Activated naive CD8-positive, alpha-beta T cell treated with anti-CD3 and anti-CD28 coated beads, Interleukin-2, amount 10 ng/mL, durations not matched to agents 7 days and 5 days (primary cell): ENCODE results near the gene CHMP2B. TPM values are rescaled to one million over a fixed set of nuclear protein-coding genes. Genes with fewer than 3 reads are reported as not detected.
"Not testable (repeated sequence)": the region's sequence is repeated elsewhere in the genome, so short reads cannot be mapped to it uniquely, and the experiment has no call there.

ENCODE experiments used
- ATAC-seq: fragments of 150-1000 bp; cut with Tn5 transposase; one replicate; pipeline ENCODE4 v1.10.0; 2021; ENCODE audit warnings: low read depth, moderate library complexity
- POLR2A ChIA-PET: fragments of 350-600 bp; sonication (Branson Sonifier 250); formaldehyde crosslinking; loops from one replicate; lab custom pipeline; 2021; ENCODE audit warnings: antibody characterized with exemption; lab: Charles Lee
- DNase-seq: peaks from one replicate; pipeline ENCODE4 v3.0.0; 2021
- H3K27ac Mint-ChIP-seq: one replicate; pipeline ENCODE4 v1.8.0; 2022; ENCODE audit warnings: mild to moderate bottlenecking, mixed read lengths
- H3K27me3 Mint-ChIP-seq: one replicate; pipeline ENCODE4 v1.8.0; 2022; ENCODE audit warnings: mild to moderate bottlenecking, moderate library complexity, mixed read lengths
- H3K36me3 Mint-ChIP-seq: one replicate; pipeline ENCODE4 v1.8.0; 2021; ENCODE audit warnings: mild to moderate bottlenecking, mixed read lengths
- H3K4me1 Mint-ChIP-seq: one replicate; pipeline ENCODE4 v1.8.0; 2021; ENCODE audit warnings: mixed read lengths
- H3K4me3 Mint-ChIP-seq: one replicate; pipeline ENCODE4 v1.8.0; 2022; ENCODE audit warnings: mild to moderate bottlenecking, moderate library complexity, mixed read lengths
- H3K9me3 Mint-ChIP-seq: one replicate; pipeline ENCODE4 v1.8.0; 2021; ENCODE audit warnings: mixed read lengths
- microRNA-seq: library from miRNA; unstranded; fragments of <30 nt; microRNA quantifications from one replicate; pipeline ENCODE4 v1.2.0, GENCODE V29; 2022
- total RNA-seq, 2 experiments: library from RNA; stranded (reverse); gene quantifications; one replicate each; pipeline ENCODE4 v1.2.3, GENCODE V29; 2021

Gene CHMP2B
- total RNA-seq, 2 experiments from 2014 or later: 22.9 to 23.7 TPM

DNA sequence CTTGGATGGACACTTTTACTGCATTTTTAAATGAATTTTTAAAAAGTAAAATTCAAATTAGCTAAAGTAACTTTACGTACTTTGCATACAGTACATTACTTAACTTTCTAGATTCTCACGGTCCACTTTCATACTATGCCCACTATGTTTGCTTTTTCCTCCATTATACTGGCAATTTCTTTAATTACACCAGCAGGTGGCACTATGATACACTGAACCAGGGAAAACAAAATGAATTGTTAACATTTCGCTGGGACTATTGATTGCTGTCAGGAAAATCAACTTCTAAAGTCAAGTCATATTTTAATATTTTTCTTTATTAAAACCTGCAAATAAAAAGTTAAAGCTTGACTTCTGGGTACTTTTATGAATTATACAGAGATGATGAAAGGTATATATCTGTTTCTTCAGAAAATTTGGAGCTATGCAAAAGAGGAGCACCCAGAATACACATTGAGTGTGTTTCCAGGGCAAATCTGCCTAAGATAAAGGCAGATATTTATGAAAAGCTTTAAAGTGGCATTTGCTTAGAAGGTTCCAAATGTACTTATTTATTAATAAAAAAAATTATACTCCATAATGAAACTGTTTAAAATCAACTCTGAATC lies 71.1 kb downstream of the CHMP2B start:
- no peak for ATAC-seq
- no peaks in the 10 kb centered on the region for H3K9me3 Mint-ChIP-seq
- DNase-seq: no peak

DNA sequence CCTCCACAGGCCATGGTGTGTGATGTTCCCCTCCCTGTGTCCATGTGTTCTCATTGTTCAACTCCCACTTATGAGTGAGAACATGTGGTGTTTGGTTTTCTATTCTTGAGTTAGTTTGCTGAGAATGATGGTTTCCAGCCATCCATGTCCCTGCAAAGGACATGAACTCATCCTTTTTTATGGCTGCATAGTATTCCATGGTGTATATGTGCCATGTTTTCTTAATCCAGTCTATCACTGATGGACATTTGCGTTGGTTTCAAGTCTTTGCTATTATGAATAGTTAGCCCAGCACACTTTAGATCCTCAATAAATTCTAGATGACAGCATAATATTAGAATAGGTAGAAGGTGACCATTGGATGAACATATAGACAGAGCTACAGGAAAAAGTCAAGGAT lies 77.9 kb downstream of the CHMP2B start:
- H3K9me3 Mint-ChIP-seq, POLR2A ChIA-PET, DNase-seq, H3K4me3 Mint-ChIP-seq, H3K36me3 Mint-ChIP-seq, ATAC-seq, H3K4me1 Mint-ChIP-seq, H3K27ac Mint-ChIP-seq: not testable (repeated sequence)
- peaks cover 12% of the 10 kb centered on the region for H3K27me3 Mint-ChIP-seq

More for the DNA sequence above, 71.1 kb downstream of the CHMP2B start:
- no peak overlapping the region for H3K27ac Mint-ChIP-seq
- H3K4me1 Mint-ChIP-seq: no peaks in the 10 kb centered on the region
- peaks cover 8% of the 10 kb centered on the region for H3K27me3 Mint-ChIP-seq
- H3K36me3 Mint-ChIP-seq: no peaks in the 10 kb centered on the region
- POLR2A ChIA-PET: no interaction called here
- no peak overlapping the region for H3K4me3 Mint-ChIP-seq

Small RNAs within 50 kb of the gene (microRNA-seq; reads per million reads assigned to microRNA genes)
- gene MIR4795: not detected

Other genes starting within 250 kb of the CHMP2B start
- gene VGLL3, start 236.2 kb upstream of the CHMP2B start, total RNA-seq: not detected
- not detected for gene POU1F1, start 49.3 kb downstream of the CHMP2B start, total RNA-seq